MG63 (cell line): Measurements from ENCODE around the gene KLHL24. TPM values are rescaled to one million over a fixed set of nuclear protein-coding genes. Genes with fewer than 3 reads are reported as not detected.
"Not testable (repeated sequence)": the region's sequence is repeated elsewhere in the genome, so short reads cannot be mapped to it uniquely, and the experiment has no call there.

Source experiments
- DNase-seq: peaks from one replicate; pipeline ENCODE4 v3.0.0-alpha.2; 2020
- H3K27me3 ChIP-seq: fragments of 250-450 bp; sonication (Bioruptor Pico); 2 replicates; pipeline ENCODE4 v1.5.1; 2020; ENCODE audit warnings: mild to moderate bottlenecking, moderate library complexity
- H3K36me3 ChIP-seq: fragments of 250-450 bp; sonication (Bioruptor Pico); 2 replicates; pipeline ENCODE4 v1.5.1; 2020; ENCODE audit warnings: mild to moderate bottlenecking, moderate library complexity
- H3K4me3 ChIP-seq: fragments of 250-450 bp; sonication (Bioruptor Pico); 2 replicates; pipeline ENCODE4 v1.5.1; 2020; ENCODE audit warnings: mild to moderate bottlenecking, moderate library complexity
- H3K9me3 ChIP-seq: fragments of 250-450 bp; sonication (Bioruptor Pico); 2 replicates; pipeline ENCODE4 v1.5.1; 2020; ENCODE audit warnings: mild to moderate bottlenecking, moderate library complexity
- total RNA-seq: library from RNA; depleted of rRNA; stranded (reverse); fragments of >200 nt; shearing (Covaris generic); gene quantifications from 2 replicates; pipeline ENCODE4 v1.2.3, GENCODE V29; 2014; ENCODE audit warnings: low replicate concordance; rRNA removed

Gene KLHL24
- total RNA-seq, 1 experiment from 2014 or later: 13.4 TPM

DNA sequence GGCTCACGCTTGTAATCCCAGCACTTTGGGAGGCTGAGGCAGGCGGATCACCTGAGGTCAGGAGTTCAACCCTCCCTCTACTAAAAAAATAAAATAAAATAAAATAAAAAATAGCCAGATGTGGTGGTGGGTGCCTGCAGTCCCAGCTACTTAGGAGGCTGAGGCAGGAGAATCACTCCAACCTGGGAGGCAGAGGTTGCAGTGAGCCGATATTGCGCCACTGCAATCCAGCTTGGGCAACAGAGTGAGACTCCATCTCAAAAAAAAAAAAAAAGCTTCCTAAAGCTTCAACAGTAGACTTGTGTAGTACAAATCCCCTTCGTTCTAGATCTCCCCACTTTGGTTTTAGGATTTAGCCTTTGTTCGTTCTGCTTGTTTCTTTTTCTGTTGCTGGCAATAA lies 68.5 kb downstream of the KLHL24 start:
- H3K4me3 ChIP-seq, H3K9me3 ChIP-seq, DNase-seq, H3K27me3 ChIP-seq: not testable (repeated sequence)
- H3K36me3 ChIP-seq: peaks cover 33% of the 10 kb centered on the region

DNA sequence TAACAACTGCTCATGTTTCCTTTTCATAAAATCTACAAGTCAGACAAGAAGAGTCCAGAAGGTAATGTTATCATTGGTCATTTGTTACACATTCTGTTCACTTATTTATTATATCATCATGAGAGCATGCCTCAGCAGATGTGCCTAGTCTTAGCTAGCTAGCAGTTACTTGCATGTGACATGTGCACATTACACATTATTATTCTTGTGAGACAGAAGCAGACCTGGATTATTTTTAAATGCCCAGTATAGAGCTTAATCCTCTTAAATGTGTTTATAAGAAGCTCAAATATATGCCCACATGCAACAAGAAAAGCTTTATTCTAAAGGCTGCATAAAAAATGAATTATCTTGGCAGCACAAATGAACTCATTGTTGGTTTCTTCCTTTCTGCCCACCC lies 74.8 kb downstream of the KLHL24 start:
- H3K27me3 ChIP-seq: no peaks in the 10 kb centered on the region
- H3K9me3 ChIP-seq: no peaks in the 10 kb centered on the region
- no peak for DNase-seq
- no peak overlapping the region for H3K4me3 ChIP-seq
- peaks cover 29% of the 10 kb centered on the region for H3K36me3 ChIP-seq

GRCh38 chr3:183711516-183711915 lies 76.1 kb downstream of the KLHL24 start:
- no peak for DNase-seq
- Histone ChIP-seq H3K36me3 (peaks cover 38% of the 10 kb centered on the region), H3K4me3 (no peak overlapping the region), H3K9me3 (no peaks in the 10 kb centered on the region), H3K27me3 (no peaks in the 10 kb centered on the region)

DNA sequence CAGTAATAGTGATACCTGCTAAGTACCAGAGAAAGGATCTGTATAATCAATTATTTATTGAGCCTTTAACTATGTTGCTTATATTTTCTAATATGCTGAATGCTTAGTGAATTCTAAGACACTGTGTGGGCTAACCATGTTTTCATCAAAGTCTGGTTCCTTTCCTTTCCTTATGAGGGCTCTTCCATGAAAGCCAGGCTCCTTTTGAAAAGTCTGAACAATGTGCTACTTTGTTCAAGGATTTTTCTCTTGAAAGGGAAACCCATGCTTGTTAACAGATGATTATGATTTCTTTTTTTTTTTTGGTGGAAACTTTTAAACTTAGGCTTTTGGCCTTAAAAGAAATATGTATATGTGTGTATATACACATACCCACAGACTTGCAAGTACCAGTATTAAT lies 79.2 kb downstream of the KLHL24 start:
- Histone ChIP-seq H3K9me3 (no peaks in the 10 kb centered on the region), H3K36me3 (peaks cover 54% of the 10 kb centered on the region)
- DNase-seq: no peak

DNA sequence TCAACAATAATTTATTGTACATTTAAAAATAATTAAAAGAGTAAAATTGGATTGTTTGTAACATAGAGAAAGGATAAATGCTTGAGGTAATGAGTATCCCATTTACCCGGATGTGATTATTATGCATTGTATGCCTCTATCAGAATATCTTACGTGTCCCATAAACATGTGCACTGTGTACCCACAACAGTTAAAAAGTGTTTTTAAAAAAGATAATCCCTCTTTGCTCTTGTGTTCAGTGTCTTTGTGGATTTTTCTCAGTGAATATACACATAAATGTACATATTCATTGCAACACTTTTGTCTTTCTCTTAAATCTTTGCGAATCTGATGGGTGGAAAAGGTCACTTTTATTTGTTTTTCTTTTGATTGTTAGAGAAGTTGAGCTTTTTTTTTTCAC lies 82.6 kb downstream of the KLHL24 start:
- Histone ChIP-seq H3K4me3 (no peak overlapping the region), H3K9me3 (no peaks in the 10 kb centered on the region), H3K27me3 (no peaks in the 10 kb centered on the region), H3K36me3 (peaks cover 75% of the 10 kb centered on the region)
- DNase-seq: no peak

More for the DNA sequence above, 79.2 kb downstream of the KLHL24 start:
- H3K4me3 ChIP-seq: no peak overlapping the region
- H3K27me3 ChIP-seq: no peaks in the 10 kb centered on the region

DNA sequence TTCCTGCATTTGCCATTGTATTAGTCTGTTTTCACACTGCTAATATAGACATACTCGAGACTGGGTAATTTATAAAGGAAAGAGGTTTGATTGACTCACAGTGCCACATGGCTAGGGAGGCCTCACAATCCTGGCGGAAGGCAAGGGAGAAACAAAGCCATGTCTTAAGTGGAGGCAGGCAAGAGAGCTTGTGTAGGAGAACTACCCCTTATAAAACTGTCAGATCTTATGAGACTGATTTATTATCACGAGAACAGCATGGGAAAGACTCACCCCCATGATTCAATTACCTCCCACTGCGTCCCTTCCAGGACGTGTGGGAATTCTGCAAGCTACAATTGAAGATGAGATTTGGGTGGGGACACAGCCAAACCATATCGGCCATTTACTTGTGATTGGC lies 90.0 kb downstream of the KLHL24 start:
- no peaks in the 10 kb centered on the region for H3K9me3 ChIP-seq
- no peaks in the 10 kb centered on the region for H3K27me3 ChIP-seq
- peaks cover 86% of the 10 kb centered on the region for H3K36me3 ChIP-seq
- DNase-seq: no peak
- H3K4me3 ChIP-seq: no peak overlapping the region

DNA sequence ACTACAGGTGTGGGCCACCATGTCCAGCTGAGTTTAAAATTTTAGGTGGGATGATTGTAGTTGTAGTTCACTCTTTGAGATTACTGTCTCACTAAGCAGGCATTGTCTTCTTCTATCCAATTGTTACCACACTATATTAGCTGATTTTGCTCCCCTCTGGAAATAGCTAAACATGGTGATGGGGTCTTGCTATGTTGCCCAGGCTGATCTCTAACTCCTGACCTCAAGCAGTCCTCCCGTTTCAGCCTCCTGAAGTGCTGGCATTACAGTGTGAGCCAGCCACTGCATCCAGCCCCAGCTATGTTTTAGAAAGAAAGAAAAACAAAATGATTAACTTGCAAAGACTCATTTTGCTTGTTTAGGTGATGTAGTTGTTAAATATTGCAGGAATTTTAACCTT lies 92.8 kb downstream of the KLHL24 start:
- Histone ChIP-seq H3K9me3 (no peaks in the 10 kb centered on the region), H3K4me3 (no peak overlapping the region), H3K27me3 (no peaks in the 10 kb centered on the region), H3K36me3 (peaks cover 89% of the 10 kb centered on the region)
- no peak for DNase-seq

DNA sequence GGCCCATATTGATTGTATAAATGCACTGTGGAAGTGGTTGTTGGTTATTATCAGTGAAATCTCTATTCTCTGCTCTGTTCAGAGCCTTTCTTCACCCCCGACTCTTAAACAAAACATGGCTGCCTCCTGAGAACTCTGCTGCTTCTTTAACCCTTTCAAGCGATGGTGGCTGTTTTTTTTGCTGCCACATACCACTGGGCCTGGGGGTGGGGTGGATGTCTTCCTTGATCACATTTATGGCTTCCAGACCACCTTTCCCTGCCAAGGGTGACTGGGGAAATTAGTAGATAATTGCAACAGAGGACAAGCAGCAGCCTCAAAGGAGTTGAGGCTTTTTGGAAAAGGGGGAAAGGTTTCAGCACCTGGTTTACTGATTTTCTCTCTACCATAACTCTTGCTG lies 94.9 kb downstream of the KLHL24 start:
- DNase-seq: no peak
- peaks cover 90% of the 10 kb centered on the region for H3K36me3 ChIP-seq
- no peak overlapping the region for H3K4me3 ChIP-seq
- no peaks in the 10 kb centered on the region for H3K9me3 ChIP-seq
- no peaks in the 10 kb centered on the region for H3K27me3 ChIP-seq

DNA sequence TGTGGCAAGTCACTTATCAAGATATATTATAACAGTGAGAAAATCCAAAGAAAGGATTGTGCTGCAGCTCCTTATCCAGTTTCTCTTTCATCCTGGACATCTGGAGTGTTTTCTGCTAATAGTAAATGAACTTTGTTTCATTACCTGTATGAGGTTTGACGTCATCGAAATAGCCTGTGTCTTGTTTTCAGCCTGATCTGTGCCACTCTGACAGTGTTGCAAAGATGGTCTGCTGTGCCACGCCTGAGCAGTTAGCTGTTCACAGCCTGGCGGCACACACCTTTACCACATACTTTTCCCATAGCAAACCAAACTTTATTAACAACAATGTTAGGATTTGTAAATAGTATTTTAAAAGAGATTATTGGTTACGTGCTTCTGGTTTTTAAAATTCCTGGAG lies 96.2 kb downstream of the KLHL24 start:
- H3K27me3 ChIP-seq: no peaks in the 10 kb centered on the region
- H3K9me3 ChIP-seq: no peaks in the 10 kb centered on the region
- peaks cover 87% of the 10 kb centered on the region for H3K36me3 ChIP-seq
- no peak for DNase-seq
- H3K4me3 ChIP-seq: no peak overlapping the region

GRCh38 chr3:183733553-183733952 lies 98.1 kb downstream of the KLHL24 start:
- Histone ChIP-seq H3K27me3 (no peaks in the 10 kb centered on the region), H3K9me3 (no peaks in the 10 kb centered on the region), H3K36me3 (peaks cover 86% of the 10 kb centered on the region), H3K4me3 (no peak overlapping the region)
- DNase-seq: no peak

Other genes with a start within 250 kb of the KLHL24 start
- gene MCF2L2, start 207.0 kb upstream of the KLHL24 start, total RNA-seq: not detected in 2 replicates
- not detected in 2 replicates for gene KLHL6, start 79.9 kb upstream of the KLHL24 start, total RNA-seq
- 26.6 and 34.6 TPM in 2 replicates for gene YEATS2, start 62.2 kb downstream of the KLHL24 start, total RNA-seq
- gene MAP6D1, start 190.0 kb downstream of the KLHL24 start, total RNA-seq: 3.1 TPM in 1 of 2 replicates, not detected in the other
- 55.7 and 75.9 TPM in 2 replicates for gene PARL, start 249.3 kb downstream of the KLHL24 start, total RNA-seq